HepG2 (cell line): ENCODE data around the gene IRX4. TPM values are rescaled to one million over a fixed set of nuclear protein-coding genes. Genes with fewer than 3 reads are reported as not detected.

Source experiments
- EED ChIP-seq: sonication (generic); formaldehyde crosslinking; IDR thresholded peaks from 2 replicates; pipeline ENCODE4 v1.5.0; 2020; ENCODE audit warnings: mild to moderate bottlenecking, missing genetic modification reagents
- KLF15 ChIP-seq: sonication (generic); formaldehyde crosslinking; IDR thresholded peaks from 2 replicates; pipeline ENCODE4 v1.8.1; 2023; ENCODE audit warnings: borderline replicate concordance, mild to moderate bottlenecking, inconsistent platforms, missing genetic modification reagents, mixed read lengths
- POLR2A ChIP-seq, 2 experiments: IDR thresholded peaks; 2 replicates each; pipeline ENCODE4 v1.6.1; 2011; ENCODE audit warnings: low read depth in 2 of 2, low read length in 2 of 2, mild to moderate bottlenecking in 1 of 2, moderate library complexity in 1 of 2; ENCODE audit not compliant: insufficient read depth in 1 of 2
- RARA ChIP-seq: IDR thresholded peaks from 2 replicates; pipeline ENCODE4 v1.6.1; 2016; ENCODE audit warnings: missing genetic modification reagents, missing compliant biosample characterization
- ZFP36L2 ChIP-seq: sonication (generic); formaldehyde crosslinking; IDR thresholded peaks from 2 replicates; pipeline ENCODE4 v1.4.0; 2020; ENCODE audit warnings: missing genetic modification reagents
- polyA plus RNA-seq, 8 experiments: library from polyadenylated mRNA; depleted of rRNA in 3 of 8; stranded (reverse) in 7 of 8; unstranded in 1 of 8; fragments of >200 nt; fragmentation: Illumina TruSeq in 4 of 8; extraction: Trizol in 4 of 8; gene quantifications; 2 replicates each; pipeline versions ENCODE4 v1.2.1 to v1.2.3, GENCODE V29; 2011 to 2016; ENCODE audit warnings: low read depth in 4 of 8, missing spikeins in 1 of 8, mixed read lengths in 1 of 8; ENCODE audit not compliant: insufficient read depth in 1 of 8
- total RNA-seq, 5 experiments: library from RNA; depleted of rRNA; stranded (reverse); fragments of >200 nt; fragmentation: Illumina TruSeq; extraction: Trizol; gene quantifications; 2 replicates each; pipeline ENCODE4 v1.2.3, GENCODE V29; 2016; ENCODE audit warnings: low read depth in 1 of 5
- TF ChIP-seq, protein P1 (sequence below): sonication (generic); formaldehyde crosslinking; IDR thresholded peaks from 2 replicates; pipeline ENCODE4 v1.8.1; 2023; ENCODE audit warnings: mild to moderate bottlenecking, missing genetic modification reagents
- TF ChIP-seq, protein P2 (sequence below): sonication (generic); formaldehyde crosslinking; IDR thresholded peaks from 2 replicates; pipeline ENCODE4 v1.9.0; 2021; ENCODE audit warnings: mild to moderate bottlenecking, missing genetic modification reagents

IRX4 gene
- total and polyA plus RNA-seq, 2 of the 13 experiments (the other 11 are each of a cell fraction or from before 2014, with no cell fraction given): not detected

GRCh38 chr5:1899201-1899600 is 16.5 kb upstream of the IRX4 start (continued):
- TF ChIP-seq, protein P1, sequence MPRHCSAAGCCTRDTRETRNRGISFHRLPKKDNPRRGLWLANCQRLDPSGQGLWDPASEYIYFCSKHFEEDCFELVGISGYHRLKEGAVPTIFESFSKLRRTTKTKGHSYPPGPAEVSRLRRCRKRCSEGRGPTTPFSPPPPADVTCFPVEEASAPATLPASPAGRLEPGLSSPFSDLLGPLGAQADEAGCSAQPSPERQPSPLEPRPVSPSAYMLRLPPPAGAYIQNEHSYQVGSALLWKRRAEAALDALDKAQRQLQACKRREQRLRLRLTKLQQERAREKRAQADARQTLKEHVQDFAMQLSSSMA (CRISPR knock-in tag): no peak
- TF ChIP-seq ZFP36L2 (CRISPR knock-in tag): no peak
- TF ChIP-seq POLR2A (IDR thresholded peaks at IDR 0.05; ENCODE audit: insufficient read depth in 1 of 2, low read depth in 2 of 2, low read length in 2 of 2): no peak
- TF ChIP-seq EED (CRISPR knock-in tag): no peak
- TF ChIP-seq, protein P2, sequence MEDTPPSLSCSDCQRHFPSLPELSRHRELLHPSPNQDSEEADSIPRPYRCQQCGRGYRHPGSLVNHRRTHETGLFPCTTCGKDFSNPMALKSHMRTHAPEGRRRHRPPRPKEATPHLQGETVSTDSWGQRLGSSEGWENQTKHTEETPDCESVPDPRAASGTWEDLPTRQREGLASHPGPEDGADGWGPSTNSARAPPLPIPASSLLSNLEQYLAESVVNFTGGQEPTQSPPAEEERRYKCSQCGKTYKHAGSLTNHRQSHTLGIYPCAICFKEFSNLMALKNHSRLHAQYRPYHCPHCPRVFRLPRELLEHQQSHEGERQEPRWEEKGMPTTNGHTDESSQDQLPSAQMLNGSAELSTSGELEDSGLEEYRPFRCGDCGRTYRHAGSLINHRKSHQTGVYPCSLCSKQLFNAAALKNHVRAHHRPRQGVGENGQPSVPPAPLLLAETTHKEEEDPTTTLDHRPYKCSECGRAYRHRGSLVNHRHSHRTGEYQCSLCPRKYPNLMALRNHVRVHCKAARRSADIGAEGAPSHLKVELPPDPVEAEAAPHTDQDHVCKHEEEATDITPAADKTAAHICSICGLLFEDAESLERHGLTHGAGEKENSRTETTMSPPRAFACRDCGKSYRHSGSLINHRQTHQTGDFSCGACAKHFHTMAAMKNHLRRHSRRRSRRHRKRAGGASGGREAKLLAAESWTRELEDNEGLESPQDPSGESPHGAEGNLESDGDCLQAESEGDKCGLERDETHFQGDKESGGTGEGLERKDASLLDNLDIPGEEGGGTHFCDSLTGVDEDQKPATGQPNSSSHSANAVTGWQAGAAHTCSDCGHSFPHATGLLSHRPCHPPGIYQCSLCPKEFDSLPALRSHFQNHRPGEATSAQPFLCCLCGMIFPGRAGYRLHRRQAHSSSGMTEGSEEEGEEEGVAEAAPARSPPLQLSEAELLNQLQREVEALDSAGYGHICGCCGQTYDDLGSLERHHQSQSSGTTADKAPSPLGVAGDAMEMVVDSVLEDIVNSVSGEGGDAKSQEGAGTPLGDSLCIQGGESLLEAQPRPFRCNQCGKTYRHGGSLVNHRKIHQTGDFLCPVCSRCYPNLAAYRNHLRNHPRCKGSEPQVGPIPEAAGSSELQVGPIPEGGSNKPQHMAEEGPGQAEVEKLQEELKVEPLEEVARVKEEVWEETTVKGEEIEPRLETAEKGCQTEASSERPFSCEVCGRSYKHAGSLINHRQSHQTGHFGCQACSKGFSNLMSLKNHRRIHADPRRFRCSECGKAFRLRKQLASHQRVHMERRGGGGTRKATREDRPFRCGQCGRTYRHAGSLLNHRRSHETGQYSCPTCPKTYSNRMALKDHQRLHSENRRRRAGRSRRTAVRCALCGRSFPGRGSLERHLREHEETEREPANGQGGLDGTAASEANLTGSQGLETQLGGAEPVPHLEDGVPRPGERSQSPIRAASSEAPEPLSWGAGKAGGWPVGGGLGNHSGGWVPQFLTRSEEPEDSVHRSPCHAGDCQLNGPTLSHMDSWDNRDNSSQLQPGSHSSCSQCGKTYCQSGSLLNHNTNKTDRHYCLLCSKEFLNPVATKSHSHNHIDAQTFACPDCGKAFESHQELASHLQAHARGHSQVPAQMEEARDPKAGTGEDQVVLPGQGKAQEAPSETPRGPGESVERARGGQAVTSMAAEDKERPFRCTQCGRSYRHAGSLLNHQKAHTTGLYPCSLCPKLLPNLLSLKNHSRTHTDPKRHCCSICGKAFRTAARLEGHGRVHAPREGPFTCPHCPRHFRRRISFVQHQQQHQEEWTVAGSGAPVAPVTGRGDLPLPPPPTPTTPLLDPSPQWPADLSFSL (CRISPR knock-in tag): no peak
- no peak for TF ChIP-seq RARA
- no peak for TF ChIP-seq KLF15
- TF ChIP-seq, all 625 proteins: peak for 0
